ENCODE data around the gene PCBP3. TPM values are rescaled to one million over a fixed set of nuclear protein-coding genes. Genes with fewer than 3 reads are reported as not detected.

PCBP3 gene
- total RNA-seq, 1 donor from 2014 or later, result 9.7 TPM

DNA sequence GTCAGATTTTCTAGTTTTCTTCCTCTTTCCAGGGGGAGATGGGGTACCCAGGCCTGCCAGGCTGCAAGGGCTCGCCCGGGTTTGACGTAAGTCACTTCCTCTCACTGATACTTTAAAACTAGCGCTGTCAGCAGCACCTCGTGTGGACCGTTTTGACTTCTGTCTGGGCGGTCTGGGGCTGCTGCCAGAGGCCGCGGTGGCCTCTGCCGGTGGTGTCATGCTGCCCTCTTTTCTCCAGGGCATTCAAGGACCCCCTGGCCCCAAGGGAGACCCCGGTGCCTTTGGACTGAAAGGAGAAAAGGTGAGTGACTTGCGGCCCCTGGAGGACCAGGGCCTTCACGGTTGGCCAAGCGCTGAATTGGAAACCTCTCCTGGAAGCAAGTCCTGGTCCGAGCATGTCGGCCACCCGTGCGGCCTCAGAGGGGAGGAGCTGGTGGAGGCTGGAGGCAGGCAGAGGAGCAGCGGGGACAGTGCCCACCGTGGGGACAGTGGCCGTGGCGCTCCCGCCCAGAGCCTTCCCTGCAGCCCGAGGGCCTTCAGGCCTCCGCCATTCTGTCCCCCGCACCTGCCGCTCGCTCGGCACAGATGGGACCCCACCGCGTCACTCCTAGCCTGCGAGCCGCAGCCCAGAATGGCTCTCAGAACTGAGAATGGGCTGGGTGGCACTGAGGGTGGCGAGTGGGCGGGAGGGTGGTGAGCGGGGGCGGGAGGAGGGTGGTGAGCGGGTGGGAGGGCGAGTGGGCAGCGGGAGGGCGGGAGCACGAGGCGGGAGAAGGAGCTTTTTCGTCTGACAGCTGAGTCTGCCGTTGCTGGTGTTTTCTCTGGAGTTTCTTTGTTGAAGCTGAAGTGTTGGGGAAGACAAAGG is 347.4 kb downstream of the PCBP3 start:
- DNase-seq, result peak; percentile 48
- Mint-ChIP-seq H3K4me3 (no peak overlapping the region), H3K36me3 (ENCODE audit: low read depth) (no peaks in the 10 kb centered on the region), H3K27ac (no peak overlapping the region), H3K27me3 (no peaks in the 10 kb centered on the region), H3K9me3 (no peaks in the 10 kb centered on the region), H3K4me1 (no peaks in the 10 kb centered on the region)
- intact Hi-C loops (cut with micrococcal nuclease), result no loop called here

DNA sequence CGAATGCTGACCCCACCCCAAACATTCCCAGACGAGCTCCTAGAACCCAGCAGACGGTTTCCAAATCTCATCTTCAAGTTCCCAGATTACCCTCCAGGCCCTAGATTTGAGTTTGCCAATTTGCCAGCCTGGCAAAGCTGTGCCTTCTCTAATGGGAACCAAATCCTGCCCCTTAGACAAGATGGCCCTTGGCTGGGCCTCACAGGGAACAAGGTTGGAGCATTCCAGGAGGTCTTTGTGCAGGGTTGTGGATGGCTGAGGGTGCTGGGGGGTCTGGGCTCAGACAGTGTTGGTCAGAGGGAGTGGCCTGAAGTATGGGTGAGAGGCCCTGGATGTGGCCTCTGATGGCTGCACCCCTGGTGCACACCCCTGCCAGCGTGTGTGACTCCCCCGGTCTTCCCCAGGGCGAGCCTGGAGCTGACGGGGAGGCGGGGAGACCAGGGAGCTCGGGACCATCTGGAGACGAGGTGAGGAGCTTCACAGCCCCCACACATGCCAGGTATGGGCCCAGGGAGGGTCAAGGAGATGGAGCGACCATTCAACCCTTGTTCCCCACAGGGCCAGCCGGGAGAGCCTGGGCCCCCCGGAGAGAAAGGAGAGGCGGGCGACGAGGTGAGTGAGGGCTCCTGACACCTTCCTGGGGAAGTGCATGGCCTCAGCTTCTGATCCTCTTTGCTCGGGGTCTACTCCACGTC is 348.2 kb downstream of the PCBP3 start:
- Mint-ChIP-seq H3K4me3 (no peak overlapping the region), H3K27ac (no peak overlapping the region), H3K36me3 (ENCODE audit: low read depth) (no peaks in the 10 kb centered on the region), H3K4me1 (no peaks in the 10 kb centered on the region), H3K9me3 (no peaks in the 10 kb centered on the region), H3K27me3 (no peaks in the 10 kb centered on the region)
- peak; percentile 49 for DNase-seq
- intact Hi-C loops (cut with micrococcal nuclease), result no loop called here

Other genes with a start within 250 kb of the PCBP3 start
- gene COL18A1, start 238.6 kb upstream of the PCBP3 start, total RNA-seq, result 3.1 and 3.2 TPM in 2 replicates
- gene SLC19A1, start 101.3 kb upstream of the PCBP3 start, total RNA-seq, result 100 and 102 TPM in 2 replicates

All from activated CD4-positive, alpha-beta T cell treated with anti-CD3 and anti-CD28 coated beads, Interleukin-2, amount 10 ng/mL, durations not matched to agents 24 days and 14 days (primary cell).